Measurements from ENCODE around the gene ARL5C. TPM values are rescaled to one million over a fixed set of nuclear protein-coding genes. Genes with fewer than 3 reads are reported as not detected.

The ARL5C gene
- total and polyA plus RNA-seq, 2 experiments from 2014 or later = not detected

- no peak for TF ChIP-seq EZH2 (IDR thresholded peaks at IDR 0.05; ENCODE audit: insufficient read depth, poor library complexity, severe bottlenecking)
- TF ChIP-seq EZH2phosphoT487 (IDR thresholded peaks at IDR 0.05; ENCODE audit: insufficient read depth, low read depth) = no peak
- Histone ChIP-seq H3K4me1 (ENCODE audit: insufficient read depth) (0 out of 2 replicates have a peak, but pooled peaks cover 4% of the 10 kb centered on the region), H3K27ac (no peak overlapping the region), H3K4me2 (ENCODE audit: unreplicated experiment) (no peak overlapping the region), H3K79me2 (ENCODE audit: insufficient read depth) (no peaks in the 10 kb centered on the region), H4K20me1 (ENCODE audit: insufficient read depth) (no peaks in the 10 kb centered on the region), H3K36me3 (ENCODE audit: low read depth) (no peaks in the 10 kb centered on the region), H3K4me3 (no peak overlapping the region), H3K9me3 (ENCODE audit: low read depth) (no peaks in the 10 kb centered on the region), H3K27me3 (replicated peaks; ENCODE audit: insufficient read depth) (no peaks in the 10 kb centered on the region; the same call in 1 of the 2 replicates), H3K9ac (no peak overlapping the region), H3F3A (ENCODE audit: insufficient read depth) (no peaks in the 10 kb centered on the region), H2AFZ (no peak overlapping the region), H3K9me2 (ENCODE audit: insufficient read depth) (no peaks in the 10 kb centered on the region)
- no peak for DNase-seq
- 76 to 77% methylated on average over 7 of the region's 7 CpGs for WGBS, 2 experiments (ENCODE audit: low coverage in 1 of 2, low lambda C conversion rate in 2 of 2, missing lambda C conversion rate in 2 of 2)
- in situ Hi-C loops (cut with MboI) = no loop called here
These were observed 725 bp upstream of the ARL5C start for GRCh38 chr17:39166437-39167335.

DNA sequence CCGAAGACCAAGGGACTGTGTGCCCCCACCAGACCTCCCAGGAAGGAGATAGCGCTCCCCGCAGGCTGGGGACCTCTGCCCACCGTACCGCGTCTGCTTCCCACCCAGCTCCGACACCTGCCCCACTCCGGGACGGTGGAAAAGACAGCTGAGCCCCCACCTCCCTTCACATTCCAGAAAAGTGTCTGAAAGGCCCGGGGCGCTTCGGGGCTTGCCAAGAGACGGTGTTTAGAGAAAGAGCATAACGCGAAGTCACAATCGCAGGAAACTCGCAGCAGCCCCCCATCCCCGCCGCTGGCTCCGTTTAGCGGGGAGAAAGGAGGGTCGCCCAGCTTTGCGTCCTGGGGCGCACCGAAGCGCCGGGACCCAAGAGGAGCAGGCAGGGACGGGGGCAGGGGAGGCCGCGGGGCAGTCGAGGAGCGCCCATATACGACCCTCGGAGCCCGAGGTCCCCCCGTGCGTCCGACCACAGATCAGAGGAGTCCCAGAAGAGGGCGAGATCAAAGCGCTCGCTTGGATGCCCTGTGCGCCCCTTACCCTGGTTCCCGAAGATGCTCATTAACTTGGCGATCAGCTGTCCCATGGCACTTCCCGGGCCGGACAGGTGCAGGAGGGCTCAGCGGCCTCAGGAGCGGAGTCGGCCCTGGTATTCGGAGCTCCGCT lies 652 bp downstream of the ARL5C start:
- no peaks in the 10 kb centered on the region for H3K9me3 ChIP-seq (ENCODE audit: low read depth)
- in situ Hi-C loops (cut with MboI) = no loop called here
- H3K4me2 ChIP-seq (ENCODE audit: unreplicated experiment) = peak overlapping the region; percentile 88
- peak overlapping the region; percentile 42 for H3K9ac ChIP-seq
- peak overlapping the region; percentile 86 for H2AFZ ChIP-seq
- H3K4me1 ChIP-seq (ENCODE audit: insufficient read depth) = 0 out of 2 replicates have a peak, but pooled peaks cover 4% of the 10 kb centered on the region
- peak; percentile 18 for DNase-seq
- TF ChIP-seq EZH2 (IDR thresholded peaks at IDR 0.05; ENCODE audit: insufficient read depth, poor library complexity, severe bottlenecking) (no peak), EZH2phosphoT487 (IDR thresholded peaks at IDR 0.05; ENCODE audit: insufficient read depth, low read depth) (no peak)
- H3K27ac ChIP-seq = no peak overlapping the region
- no peaks in the 10 kb centered on the region for H3F3A ChIP-seq (ENCODE audit: insufficient read depth)
- WGBS, 2 experiments (ENCODE audit: low coverage in 1 of 2, low lambda C conversion rate in 2 of 2, missing lambda C conversion rate in 2 of 2) = 13 to 24% methylated on average over 39 to 50 of the region's 51 CpGs
- H3K4me3 ChIP-seq = peak overlapping the region; percentile 63
- no peaks in the 10 kb centered on the region for H4K20me1 ChIP-seq (ENCODE audit: insufficient read depth)
- no peaks in the 10 kb centered on the region for H3K9me2 ChIP-seq (ENCODE audit: insufficient read depth)
- no peaks in the 10 kb centered on the region for H3K36me3 ChIP-seq (ENCODE audit: low read depth)
- no peaks in the 10 kb centered on the region for H3K79me2 ChIP-seq (ENCODE audit: insufficient read depth)
- H3K27me3 ChIP-seq (replicated peaks; ENCODE audit: insufficient read depth) = no peaks in the 10 kb centered on the region; the same call in 1 of the 2 replicates

- in situ Hi-C loops (cut with MboI) = no loop called here
- H3K27ac ChIP-seq = no peak overlapping the region
- no peaks in the 10 kb centered on the region for H3F3A ChIP-seq (ENCODE audit: insufficient read depth)
- H3K36me3 ChIP-seq (ENCODE audit: low read depth) = no peaks in the 10 kb centered on the region
- H3K4me3 ChIP-seq = peak overlapping the region; percentile 63
- H3K9me2 ChIP-seq (ENCODE audit: insufficient read depth) = no peaks in the 10 kb centered on the region
- peak overlapping the region; percentile 86 for H2AFZ ChIP-seq
- H3K9me3 ChIP-seq (ENCODE audit: low read depth) = no peaks in the 10 kb centered on the region
- H3K27me3 ChIP-seq (replicated peaks; ENCODE audit: insufficient read depth) = no peaks in the 10 kb centered on the region; the same call in 1 of the 2 replicates
- peak overlapping the region; percentile 88 for H3K4me2 ChIP-seq (ENCODE audit: unreplicated experiment)
- WGBS, 2 experiments (ENCODE audit: low coverage in 1 of 2, low lambda C conversion rate in 2 of 2, missing lambda C conversion rate in 2 of 2) = 0 to 3% methylated on average over 15 of the region's 15 CpGs
- 0 out of 2 replicates have a peak, but pooled peaks cover 4% of the 10 kb centered on the region for H3K4me1 ChIP-seq (ENCODE audit: insufficient read depth)
- H4K20me1 ChIP-seq (ENCODE audit: insufficient read depth) = no peaks in the 10 kb centered on the region
- H3K9ac ChIP-seq = peak overlapping the region; percentile 60
- DNase-seq = peak; percentile 92
- TF ChIP-seq EZH2 (IDR thresholded peaks at IDR 0.05; ENCODE audit: insufficient read depth, poor library complexity, severe bottlenecking) = no peak
- TF ChIP-seq EZH2phosphoT487 (IDR thresholded peaks at IDR 0.05; ENCODE audit: insufficient read depth, low read depth) = no peak
- H3K79me2 ChIP-seq (ENCODE audit: insufficient read depth) = no peaks in the 10 kb centered on the region
These were observed 1.3 kb downstream of the ARL5C start for GRCh38 chr17:39164675-39165143.

- H3K4me3 ChIP-seq = no peak overlapping the region
- no peaks in the 10 kb centered on the region for H3K36me3 ChIP-seq (ENCODE audit: low read depth)
- DNase-seq = no peak
- no peaks in the 10 kb centered on the region for H3F3A ChIP-seq (ENCODE audit: insufficient read depth)
- no peaks in the 10 kb centered on the region for H3K9me2 ChIP-seq (ENCODE audit: insufficient read depth)
- H3K4me2 ChIP-seq (ENCODE audit: unreplicated experiment) = no peak overlapping the region
- H3K9me3 ChIP-seq (ENCODE audit: low read depth) = no peaks in the 10 kb centered on the region
- no peak overlapping the region for H3K27ac ChIP-seq
- 51 to 56% methylated on average over 2 of the region's 2 CpGs for WGBS, 2 experiments (ENCODE audit: low coverage in 1 of 2, low lambda C conversion rate in 2 of 2, missing lambda C conversion rate in 2 of 2)
- H3K27me3 ChIP-seq (replicated peaks; ENCODE audit: insufficient read depth) = no peaks in the 10 kb centered on the region; the same call in 1 of the 2 replicates
- TF ChIP-seq EZH2phosphoT487 (IDR thresholded peaks at IDR 0.05; ENCODE audit: insufficient read depth, low read depth) (no peak), EZH2 (IDR thresholded peaks at IDR 0.05; ENCODE audit: insufficient read depth, poor library complexity, severe bottlenecking) (no peak)
- in situ Hi-C loops (cut with MboI) = no loop called here
- no peaks in the 10 kb centered on the region for H3K79me2 ChIP-seq (ENCODE audit: insufficient read depth)
- H4K20me1 ChIP-seq (ENCODE audit: insufficient read depth) = no peaks in the 10 kb centered on the region
- H2AFZ ChIP-seq = no peak overlapping the region
- H3K4me1 ChIP-seq (ENCODE audit: insufficient read depth) = 0 out of 2 replicates have a peak, but pooled peaks cover 4% of the 10 kb centered on the region
- H3K9ac ChIP-seq = no peak overlapping the region
These were observed 4.0 kb downstream of the ARL5C start for GRCh38 chr17:39161962-39162361.
